Uterus (tissue), 4 donors: ENCODE measurements around the gene ACO2. TPM values are rescaled to one million over a fixed set of nuclear protein-coding genes. Genes with fewer than 3 reads are reported as not detected.

Experiments
- DNase-seq, 2 donors: peaks; one replicate each; pipeline ENCODE4 v3.0.0-alpha.2; 2019 to 2020
- H3K27ac ChIP-seq, 2 donors: fragments of 200-600 bp; sonication (generic); 1 replicate in 1 of 2; 2 replicates in 1 of 2; pipeline ENCODE4 v1.5.1; 2016 to 2018
- H3K27me3 ChIP-seq, 2 donors: fragments of 200-600 bp; sonication (generic); one replicate each; pipeline ENCODE4 v1.5.1; 2018 to 2019; ENCODE audit warnings: control low read depth in 1 of 2
- H3K36me3 ChIP-seq, 2 donors: fragments of 200-600 bp; sonication (generic); one replicate each; pipeline ENCODE4 v1.5.1; 2019; ENCODE audit warnings: control low read depth in 1 of 2
- H3K4me1 ChIP-seq, 2 donors: fragments of 200-600 bp; sonication (generic); one replicate each; pipeline ENCODE4 v1.5.1; 2018 to 2019; ENCODE audit warnings: control low read depth in 1 of 2
- H3K4me3 ChIP-seq, 2 donors: fragments of 200-600 bp; sonication (generic); 1 replicate in 1 of 2; 2 replicates in 1 of 2; pipeline ENCODE4 v1.5.1; 2018 to 2019; ENCODE audit warnings: mild to moderate bottlenecking in 1 of 2
- H3K9me3 ChIP-seq, 2 donors: fragments of 200-600 bp; sonication (generic); one replicate each; pipeline ENCODE4 v1.5.1; 2019; ENCODE audit warnings: control low read depth in 1 of 2
- CTCF ChIP-seq, 4 experiments: fragments of 200-600 bp in 2 of 4; fragments of 450-650 bp in 2 of 4; sonication (generic) in 2 of 4; IDR thresholded peaks; one replicate each; pipeline ENCODE4 v1.5.1; 2016 to 2019; ENCODE audit warnings: antibody characterized with exemption in 4 of 4, mild to moderate bottlenecking in 2 of 4, moderate library complexity in 1 of 4
- POLR2A ChIP-seq, 2 donors: fragments of 450-650 bp; IDR thresholded peaks; one replicate each; pipeline ENCODE4 v1.6.1; 2016; ENCODE audit warnings: antibody characterized with exemption in 2 of 2, mild to moderate bottlenecking in 1 of 2, moderate library complexity in 1 of 2
- intact Hi-C: fragments of 100-400 bp; cut with DNase I; formaldehyde crosslinking; loops from one replicate; pipeline ENCODE4 v1.15.1; 2023; ENCODE audit warnings: low total_unique reads
- total RNA-seq, 4 donors: library from RNA; depleted of rRNA in 3 of 4; stranded (reverse); fragments of >200 nt in 3 of 4; gene quantifications; one replicate each; pipeline versions ENCODE4 v1.1.0 to v1.2.4, GENCODE V29; 2014 to 2023
- donor health status: DM: yes; HTN: yes; CAD: no.

Gene ACO2
- total RNA-seq, 4 donors from 2014 or later: 21.5 to 64.4 (median 47.1) TPM

GRCh38 chr22:41491374-41492100 is 22.6 kb downstream of the ACO2 start:
- TF ChIP-seq POLR2A (IDR thresholded peaks at IDR 0.05) (no peak), CTCF (IDR thresholded peaks at IDR 0.05) (no peak)
- no peaks in the 10 kb centered on the region for H3K27me3 ChIP-seq

GRCh38 chr22:41498303-41498835 is 29.5 kb downstream of the ACO2 start:
- Histone ChIP-seq H3K27ac (peak overlapping the region in 1 of 2 donors; percentile 28), H3K27me3 (no peaks in the 10 kb centered on the region), H3K9me3 (no peaks in the 10 kb centered on the region), H3K4me1 (no peaks in the 10 kb centered on the region), H3K36me3 (no peaks in the 10 kb centered on the region), H3K4me3 (no peak overlapping the region)
- intact Hi-C loops: no loop called here
- TF ChIP-seq CTCF (IDR thresholded peaks at IDR 0.05): no peak
- no peak for TF ChIP-seq POLR2A (IDR thresholded peaks at IDR 0.05)
- peak in 1 of 2 donors; percentile 33 for DNase-seq

More at GRCh38 chr22:41491374-41492100, 22.6 kb downstream of the ACO2 start:
- intact Hi-C loops: no loop called here
- no peak overlapping the region for H3K4me3 ChIP-seq
- no peaks in the 10 kb centered on the region for H3K9me3 ChIP-seq
- no peaks in the 10 kb centered on the region for H3K36me3 ChIP-seq
- peak overlapping the region; percentile 75 to 87 for H3K27ac ChIP-seq
- peaks cover 4 to 12% of the 10 kb centered on the region in 2 donors for H3K4me1 ChIP-seq
- peak; percentile 66 to 81 for DNase-seq

GRCh38 chr22:41499624-41500280 is 30.8 kb downstream of the ACO2 start:
- Histone ChIP-seq H3K4me3 (no peak overlapping the region), H3K27ac (no peak overlapping the region), H3K4me1 (peaks cover 0 to 6% of the 10 kb centered on the region in 2 donors), H3K36me3 (no peaks in the 10 kb centered on the region), H3K9me3 (no peaks in the 10 kb centered on the region), H3K27me3 (no peaks in the 10 kb centered on the region)
- TF ChIP-seq POLR2A (IDR thresholded peaks at IDR 0.05) (no peak), CTCF (IDR thresholded peaks at IDR 0.05) (no peak)
- no peak for DNase-seq
- intact Hi-C loops: no loop called here

GRCh38 chr22:41500303-41500702 is 31.4 kb downstream of the ACO2 start:
- no peak for DNase-seq
- Histone ChIP-seq H3K4me1 (peaks cover 0 to 6% of the 10 kb centered on the region in 2 donors), H3K27ac (no peak overlapping the region), H3K9me3 (no peaks in the 10 kb centered on the region), H3K4me3 (no peak overlapping the region), H3K36me3 (no peaks in the 10 kb centered on the region), H3K27me3 (no peaks in the 10 kb centered on the region)
- TF ChIP-seq CTCF (IDR thresholded peaks at IDR 0.05) (no peak), POLR2A (IDR thresholded peaks at IDR 0.05) (no peak)
- intact Hi-C loops: no loop called here

- intact Hi-C loops: no loop called here
- Histone ChIP-seq H3K4me3 (no peak overlapping the region), H3K27ac (no peak overlapping the region), H3K9me3 (no peaks in the 10 kb centered on the region), H3K36me3 (no peaks in the 10 kb centered on the region), H3K4me1 (peaks cover 0 to 6% of the 10 kb centered on the region in 2 donors), H3K27me3 (no peaks in the 10 kb centered on the region)
- no peak for DNase-seq
- TF ChIP-seq POLR2A (IDR thresholded peaks at IDR 0.05) (no peak), CTCF (IDR thresholded peaks at IDR 0.05) (no peak)
These were observed 32.3 kb downstream of the ACO2 start for GRCh38 chr22:41501209-41501608.
